Daoy (cell line): ENCODE measurements around the gene HOXC13. TPM values are rescaled to one million over a fixed set of nuclear protein-coding genes. Genes with fewer than 3 reads are reported as not detected.

Source experiments
- DNase-seq: peaks from one replicate; pipeline ENCODE4 v3.0.0-alpha.2; 2015; ENCODE audit warnings: low read depth
- total RNA-seq: library from RNA; depleted of rRNA; stranded (reverse); fragments of >200 nt; shearing (Covaris generic); gene quantifications from 2 replicates; pipeline ENCODE4 v1.2.3, GENCODE V29; 2014; rRNA removed

HOXC13 gene
- total RNA-seq, result 2.5 and 2.8 TPM in 2 replicates

- peak; percentile 100 for DNase-seq
Measured at GRCh38 chr12:53938326-53939140, at the start of gene HOXC13. HOXC13 (plus strand) TSS chr12:53938831; CDS start chr12:53938907, 76 bp downstream.

GRCh38 chr12:53890081-53890480 lies 48.5 kb upstream of the HOXC13 start:
- DNase-seq, result no peak

- DNase-seq, result no peak
Measured at GRCh38 chr12:53892762-53893395, 45.8 kb upstream of the HOXC13 start.

- DNase-seq, result no peak
Measured at GRCh38 chr12:53899230-53899629, 39.4 kb upstream of the HOXC13 start.

- no peak for DNase-seq
Measured at GRCh38 chr12:53907103-53907502, 31.5 kb upstream of the HOXC13 start.

GRCh38 chr12:53916788-53917655 lies 21.6 kb upstream of the HOXC13 start:
- no peak for DNase-seq

- DNase-seq, result no peak
Measured at GRCh38 chr12:53924521-53925405, 13.9 kb upstream of the HOXC13 start.

GRCh38 chr12:53927220-53928029 lies 11.2 kb upstream of the HOXC13 start:
- no peak for DNase-seq

- DNase-seq, result peak; percentile 63
Measured at GRCh38 chr12:53928054-53928835, 10.4 kb upstream of the HOXC13 start.

- no peak for DNase-seq
Measured at GRCh38 chr12:53929527-53929926, 9.1 kb upstream of the HOXC13 start.

GRCh38 chr12:53930591-53931255 lies 7.9 kb upstream of the HOXC13 start:
- DNase-seq, result no peak

- DNase-seq, result no peak
Measured at GRCh38 chr12:53931844-53932581, 6.6 kb upstream of the HOXC13 start.

GRCh38 chr12:53932915-53933314 lies 5.7 kb upstream of the HOXC13 start:
- no peak for DNase-seq

- no peak for DNase-seq
Measured at GRCh38 chr12:53935383-53936341, 3.0 kb upstream of the HOXC13 start.

- no peak for DNase-seq
Measured at GRCh38 chr12:53937099-53937498, 1.5 kb upstream of the HOXC13 start.

GRCh38 chr12:53937596-53938325 lies 870 bp upstream of the HOXC13 start:
- no peak for DNase-seq
